Smooth muscle cell of the brain vasculature (primary cell): ENCODE measurements around the gene ORC5.
"Not testable (repeated sequence)": the region's sequence is repeated elsewhere in the genome, so short reads cannot be mapped to it uniquely, and the experiment has no call there.

Source experiments
- DNase-seq: peaks from one replicate; pipeline ENCODE4 v3.0.0-alpha.2; 2012; ENCODE audit warnings: low read depth, low spot score

The ORC5 gene

DNA sequence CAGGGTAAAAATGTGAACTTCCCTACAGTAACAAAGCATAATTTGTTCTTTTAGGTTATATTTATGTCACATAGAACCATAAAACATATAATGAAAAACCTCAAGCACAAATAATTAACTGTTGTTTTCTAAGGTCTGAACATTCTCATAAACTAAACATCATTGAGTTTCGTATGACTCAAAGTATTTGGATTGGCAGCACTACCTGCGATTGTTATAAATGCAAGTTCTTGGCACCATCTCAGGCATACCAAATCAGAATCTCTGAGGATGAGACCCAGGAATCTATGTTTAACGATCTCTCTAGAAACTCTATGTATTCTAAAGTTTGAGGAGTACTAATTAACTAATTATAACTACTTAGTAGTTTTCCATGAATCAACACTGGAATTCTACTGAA lies 22.5 kb downstream of the ORC5 start:
- no peak for DNase-seq

DNA sequence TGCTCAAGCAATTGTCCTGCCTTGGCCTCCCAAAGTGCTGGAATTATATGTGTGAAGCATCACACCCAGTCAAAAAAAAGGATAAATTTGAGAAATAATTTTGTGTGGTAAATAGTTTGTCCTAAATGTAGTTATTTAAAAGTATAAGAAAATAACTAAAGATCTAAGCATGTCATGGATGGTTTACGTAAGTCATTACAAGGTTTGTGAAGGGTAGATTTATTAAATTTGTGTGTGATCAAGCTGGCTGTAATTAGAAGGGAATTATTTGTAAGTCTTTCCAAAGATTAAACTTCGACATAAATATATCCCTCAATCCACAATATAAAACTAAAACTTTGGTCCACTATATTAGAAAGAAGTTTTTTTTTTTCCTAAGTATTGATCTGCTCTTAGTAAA lies 28.6 kb downstream of the ORC5 start:
- no peak for DNase-seq

DNA sequence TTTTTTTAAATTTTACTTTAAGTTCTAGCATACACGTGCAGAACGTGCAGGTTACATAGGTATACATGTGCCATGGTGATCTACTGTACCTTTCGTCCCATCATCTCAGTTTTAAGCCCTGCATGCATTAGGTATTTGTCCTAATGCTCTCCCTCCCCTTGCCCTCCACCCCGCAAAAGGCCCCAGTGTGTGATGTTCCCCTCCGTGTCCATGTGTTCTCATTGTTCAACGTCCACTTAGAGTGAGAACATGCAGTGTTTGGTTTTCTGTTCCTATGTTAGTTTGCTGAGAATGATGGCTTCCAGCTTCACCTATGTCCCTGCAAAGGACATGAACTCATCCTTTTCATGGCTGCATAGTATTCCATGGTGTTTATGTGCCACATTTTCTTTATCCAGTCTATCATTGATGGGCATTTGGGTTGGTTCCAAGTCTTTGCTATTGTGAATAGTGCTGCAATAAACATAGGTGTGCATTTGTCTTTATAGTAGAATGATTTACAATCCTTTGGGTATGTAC lies 30.2 kb downstream of the ORC5 start:
- DNase-seq = not testable (repeated sequence)

DNA sequence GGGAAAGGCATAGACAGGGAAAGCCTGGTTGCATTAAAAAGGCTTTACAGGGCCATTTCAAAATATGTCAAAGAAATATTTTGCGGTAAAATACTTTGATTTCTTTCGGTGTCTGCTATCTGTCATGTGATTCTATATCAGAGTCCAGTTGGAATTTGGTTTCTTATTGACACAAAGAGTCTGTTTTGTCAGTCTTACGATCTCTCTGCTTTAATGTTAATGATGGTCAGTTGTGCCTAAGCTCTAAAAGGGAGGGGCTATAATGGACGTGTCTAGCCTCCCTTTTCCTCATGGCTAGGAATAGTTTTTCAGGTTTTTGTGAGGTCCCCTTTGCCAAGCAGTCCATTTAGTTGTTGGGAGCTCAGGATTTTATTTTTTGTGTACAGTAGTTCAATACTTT lies 31.5 kb downstream of the ORC5 start:
- no peak for DNase-seq

DNA sequence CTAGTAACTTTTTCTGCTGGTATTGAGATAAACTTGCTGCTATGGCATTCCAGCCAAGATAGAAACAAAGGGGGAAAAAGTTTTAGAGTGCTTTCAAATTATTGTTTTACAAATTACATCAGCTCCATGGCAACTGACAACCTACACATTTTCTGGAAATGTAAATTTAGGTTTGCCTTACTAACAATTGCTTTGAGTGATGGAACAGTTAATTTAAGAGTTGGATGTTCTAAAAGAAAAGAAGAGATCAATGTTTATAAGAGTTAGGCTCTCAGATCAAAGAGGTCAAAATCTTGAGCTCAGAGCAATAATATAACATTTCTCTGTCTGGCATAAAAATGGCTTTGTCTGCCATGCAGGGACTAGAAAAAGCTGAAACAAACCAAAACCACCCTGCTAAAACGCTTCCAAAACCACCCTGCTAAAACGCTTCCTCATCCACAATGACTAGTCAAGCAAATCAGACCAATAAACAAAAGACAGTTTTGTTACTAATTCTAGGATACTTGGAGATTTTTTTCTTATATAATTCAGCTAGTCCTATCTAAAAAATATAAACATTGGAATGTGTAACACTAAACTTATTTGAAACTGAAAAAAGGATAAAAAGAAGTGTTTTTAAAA lies 32.3 kb downstream of the ORC5 start:
- no peak for DNase-seq

DNA sequence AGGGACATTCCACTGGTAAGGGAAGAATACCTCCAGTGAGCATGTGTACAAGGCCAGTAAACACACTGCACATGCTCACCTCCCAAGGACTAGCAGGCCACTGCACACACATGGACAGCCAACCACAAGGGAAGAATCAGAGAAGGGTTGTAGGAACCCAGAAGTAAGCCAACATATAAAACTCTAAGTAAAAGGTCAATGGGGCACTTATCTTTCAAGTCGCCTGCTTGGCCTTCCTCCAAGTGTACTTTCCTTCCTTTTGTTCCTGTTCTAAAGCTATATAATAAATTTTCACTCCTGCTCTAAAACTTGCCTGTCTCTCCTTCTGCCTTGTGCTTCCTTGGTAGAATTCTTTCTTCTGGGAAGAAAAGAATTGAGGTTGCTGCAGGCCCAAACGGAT lies 33.0 kb downstream of the ORC5 start:
- DNase-seq = no peak

DNA sequence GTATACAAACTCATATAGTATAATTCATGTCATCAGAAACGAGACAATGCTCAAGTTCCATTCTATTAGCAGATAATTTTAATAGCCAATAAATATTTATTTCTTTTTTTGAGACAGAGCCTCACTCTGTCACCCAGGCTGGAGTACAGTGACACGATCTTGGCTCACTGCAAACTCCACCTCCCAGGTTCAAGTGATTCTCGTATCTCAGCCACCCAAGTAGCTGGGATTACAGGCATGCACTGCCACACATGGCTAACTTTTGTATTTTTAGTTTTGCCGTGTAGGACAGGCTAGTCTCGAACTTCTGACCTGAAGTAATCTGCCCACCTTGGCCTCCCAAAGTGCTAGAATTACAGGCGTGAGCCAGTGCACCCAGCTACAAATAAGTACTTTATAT lies 45.7 kb downstream of the ORC5 start:
- no peak for DNase-seq

DNA sequence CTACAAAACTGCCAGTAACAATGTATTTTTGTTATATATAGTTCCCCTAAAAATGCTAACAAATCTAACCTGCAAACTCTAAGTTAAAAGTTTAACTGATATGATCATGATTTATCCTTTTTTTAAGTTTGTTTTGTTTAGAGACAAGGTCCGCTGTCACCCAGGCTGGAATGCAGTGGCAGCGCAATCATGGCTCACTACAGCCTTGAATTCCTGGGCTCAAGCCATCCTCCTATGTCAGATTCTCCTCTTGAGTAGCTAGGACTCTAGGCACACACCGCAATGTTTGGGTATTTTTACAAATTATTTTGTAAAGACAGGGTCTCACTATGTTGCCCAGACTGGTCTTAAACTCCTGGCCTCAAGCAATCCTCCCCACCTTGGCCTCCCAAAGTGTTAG lies 46.6 kb downstream of the ORC5 start:
- no peak for DNase-seq

DNA sequence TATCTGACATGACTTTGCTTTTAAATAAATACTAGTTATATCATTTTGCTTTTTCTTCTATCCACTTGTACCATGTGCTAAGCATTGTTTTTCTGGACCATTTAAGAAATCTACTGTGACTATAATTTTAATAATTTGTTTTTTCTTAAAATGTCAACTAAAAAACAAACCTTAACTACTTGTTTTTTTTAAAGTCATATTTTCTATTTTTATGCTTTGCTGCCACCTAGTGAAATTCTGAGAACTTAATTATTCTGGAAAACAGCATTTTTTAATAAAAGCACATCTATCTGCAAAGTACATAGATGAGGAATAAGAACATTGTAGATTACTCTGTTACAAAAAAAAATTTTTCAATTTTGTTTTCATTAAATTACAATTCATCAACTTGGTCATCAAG lies 47.4 kb downstream of the ORC5 start:
- no peak for DNase-seq

DNA sequence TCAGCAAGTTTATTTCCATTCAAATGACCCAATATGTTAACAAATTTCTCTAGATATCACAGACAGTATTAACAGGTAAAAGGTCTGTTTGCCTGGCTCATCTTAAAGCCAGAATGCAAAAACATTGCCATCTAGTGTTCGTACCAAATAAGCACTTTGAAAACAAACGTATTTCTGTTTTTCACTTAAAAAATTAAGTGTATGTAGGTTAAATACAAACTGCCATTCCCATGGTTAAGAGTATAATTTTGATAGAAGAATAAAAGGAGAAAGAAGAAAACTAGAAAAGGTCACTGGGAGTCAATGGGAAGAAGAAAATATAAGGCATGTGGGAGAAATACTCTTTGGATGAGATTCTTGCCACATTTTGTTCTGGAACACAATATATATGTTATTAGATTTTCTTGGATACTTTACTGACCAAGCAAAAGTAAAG lies 51.0 kb downstream of the ORC5 start:
- no peak for DNase-seq

DNA sequence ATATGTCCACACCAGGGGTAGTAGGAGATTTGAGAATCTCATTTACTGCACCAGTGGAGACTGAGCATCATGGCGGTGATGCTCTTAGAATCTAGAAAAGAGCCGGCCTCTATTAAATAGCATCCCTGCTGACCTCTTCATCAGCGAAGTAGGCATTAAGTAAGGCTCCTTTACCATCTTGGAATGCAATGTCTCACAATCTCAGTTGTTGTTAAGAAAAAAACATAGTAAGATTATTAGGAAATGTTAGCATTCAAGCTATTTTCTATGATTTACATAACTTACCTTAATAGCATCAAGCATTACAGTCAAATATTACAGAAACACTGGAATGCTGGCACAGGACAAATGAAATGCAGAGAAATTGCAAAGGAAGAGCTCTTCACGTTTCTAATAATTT lies 54.5 kb downstream of the ORC5 start:
- DNase-seq = no peak

DNA sequence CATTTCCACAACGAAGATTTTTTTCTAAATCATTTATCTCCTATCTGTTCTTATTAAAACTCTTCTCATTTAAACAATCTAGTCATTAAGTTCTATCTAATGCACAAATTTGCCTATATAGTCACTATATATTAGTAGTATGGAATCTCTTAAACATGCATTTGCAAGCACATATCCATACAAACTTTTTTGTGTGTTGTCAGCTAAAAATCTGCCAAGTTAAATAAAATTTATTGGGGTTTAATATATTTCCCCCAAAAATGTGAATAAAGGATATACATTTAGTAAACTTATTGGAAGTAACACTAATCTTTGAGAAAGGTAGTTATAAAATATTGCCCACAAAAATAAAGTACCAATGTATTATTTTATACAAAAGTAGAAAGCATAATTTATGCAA lies 55.3 kb downstream of the ORC5 start:
- DNase-seq = no peak

DNA sequence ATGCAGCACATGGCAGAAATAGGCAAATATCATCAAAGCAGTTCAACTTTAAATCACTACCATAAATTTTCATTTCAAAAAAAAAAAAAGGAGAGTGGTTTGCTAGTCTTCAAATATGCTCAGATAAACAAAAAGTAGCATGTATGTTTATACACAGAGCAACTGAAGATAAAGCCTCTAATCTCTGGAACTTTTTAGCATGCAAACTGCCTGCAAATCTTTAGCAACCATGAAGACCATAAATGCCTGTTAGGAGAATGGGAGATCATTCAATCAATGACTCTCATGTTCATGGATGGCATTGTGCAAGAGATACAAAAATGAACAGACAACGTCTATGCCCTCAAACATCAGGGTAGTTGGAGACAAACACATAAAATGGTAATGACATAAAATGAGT lies 57.3 kb downstream of the ORC5 start:
- no peak for DNase-seq

DNA sequence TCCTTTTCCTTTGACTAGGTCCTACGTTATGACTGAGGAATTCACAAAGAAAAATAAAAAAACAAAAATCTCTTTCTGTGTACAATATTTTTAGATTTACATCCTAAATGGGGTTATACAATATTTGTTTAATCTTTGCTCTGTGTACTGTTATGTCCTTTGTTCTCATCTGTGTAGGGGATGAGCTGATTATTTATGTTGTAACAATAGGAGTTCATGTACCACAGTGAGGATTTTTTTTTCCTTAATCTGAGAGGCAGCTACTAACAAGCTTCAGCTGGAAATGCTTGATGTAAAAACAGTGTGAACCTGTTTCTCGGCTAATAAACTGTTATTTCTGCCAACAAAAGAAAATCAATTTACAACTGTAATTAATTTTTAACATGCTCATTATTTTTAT lies 58.0 kb downstream of the ORC5 start:
- no peak for DNase-seq

DNA sequence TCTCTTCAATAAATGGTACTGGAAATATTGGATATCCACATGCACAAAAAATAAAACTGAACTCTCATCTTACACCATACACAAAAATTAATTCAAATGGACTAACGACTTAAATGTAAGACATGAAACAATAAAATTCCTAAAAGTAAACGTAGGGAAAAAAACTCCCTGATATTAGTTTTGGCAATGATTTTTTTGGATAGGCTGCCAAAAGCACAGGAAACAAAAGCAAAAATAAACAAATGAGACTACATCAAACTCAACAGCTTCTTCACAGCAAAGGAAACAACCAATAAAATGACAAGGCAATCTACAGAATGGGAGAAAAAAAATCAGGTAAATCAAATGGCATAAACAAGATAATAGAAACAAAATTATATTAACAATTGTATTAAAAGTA lies 65.7 kb downstream of the ORC5 start:
- no peak for DNase-seq

DNA sequence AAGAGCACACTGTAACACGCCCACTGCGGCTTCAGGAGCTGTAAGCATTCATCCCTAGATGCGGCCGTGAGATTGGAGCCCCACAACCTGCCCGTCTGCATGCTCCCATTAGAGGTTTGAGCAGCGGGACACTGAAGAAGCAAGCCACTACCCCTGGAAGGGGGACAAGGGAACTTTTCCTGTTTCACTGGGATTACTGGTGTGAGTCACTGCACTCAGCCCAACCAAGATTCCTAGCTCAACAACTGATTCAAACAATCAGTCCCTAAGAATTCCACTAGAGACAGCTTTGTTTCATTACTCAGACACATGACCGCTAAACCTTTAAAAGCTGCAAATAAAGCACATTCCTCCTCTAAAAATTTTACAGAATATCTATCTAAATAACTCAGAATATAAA lies 69.8 kb downstream of the ORC5 start:
- no peak for DNase-seq

DNA sequence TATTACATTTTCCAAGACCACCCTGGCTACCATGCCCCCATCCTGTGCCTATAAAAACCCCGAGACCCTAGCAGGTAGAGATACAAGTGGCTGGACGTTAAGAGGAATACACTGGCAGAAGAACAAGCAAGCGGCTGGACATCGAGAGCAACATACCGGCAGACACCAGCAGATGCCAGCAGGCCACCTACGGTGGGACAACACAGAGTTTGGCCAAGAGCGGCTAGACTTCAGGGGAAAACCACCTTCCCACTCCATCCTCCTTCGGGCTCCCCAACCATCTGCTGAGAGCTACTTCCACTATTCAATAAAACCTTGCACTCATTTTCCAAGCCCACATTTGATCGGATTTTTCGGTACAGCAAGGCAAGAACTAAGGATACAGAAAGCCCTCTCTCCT lies 70.3 kb downstream of the ORC5 start:
- DNase-seq = no peak

DNA sequence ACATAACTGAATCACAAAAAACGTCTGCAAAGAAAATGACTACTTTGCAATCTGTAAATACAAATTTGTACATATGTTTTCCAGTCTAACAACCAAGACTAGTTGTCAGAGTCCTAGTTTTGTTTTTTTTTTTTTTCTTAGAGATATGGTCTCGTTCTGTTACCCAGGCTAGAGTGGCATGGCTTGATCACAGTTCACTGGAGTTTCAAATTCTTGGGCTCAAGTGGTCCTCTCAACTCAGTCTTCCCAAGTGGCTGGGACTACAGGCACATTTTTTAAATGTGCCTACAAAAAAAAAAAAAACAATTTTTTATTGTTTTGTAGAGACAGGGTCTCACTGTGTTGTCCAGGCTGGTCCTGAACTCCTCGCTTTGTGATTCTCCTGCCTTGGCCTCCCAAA lies 70.8 kb downstream of the ORC5 start:
- no peak for DNase-seq

DNA sequence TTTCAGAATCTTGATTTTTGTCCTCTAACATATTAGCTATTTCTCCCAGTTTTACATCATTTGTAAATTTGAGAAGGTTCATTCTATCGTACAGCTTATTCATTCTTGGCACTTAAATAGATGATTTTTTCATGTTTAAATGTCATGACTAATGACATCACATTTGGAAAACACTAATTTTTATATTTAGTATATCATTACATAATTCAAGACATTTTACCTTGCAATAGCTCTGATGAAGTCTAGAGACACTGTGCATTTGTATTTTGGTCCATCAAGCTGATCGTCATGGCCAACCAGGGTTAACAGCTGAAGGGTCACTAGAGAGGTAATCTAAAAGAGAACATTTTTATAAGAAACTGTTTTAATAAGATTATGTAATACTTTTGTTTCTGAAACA lies 71.3 kb downstream of the ORC5 start:
- DNase-seq = no peak

DNA sequence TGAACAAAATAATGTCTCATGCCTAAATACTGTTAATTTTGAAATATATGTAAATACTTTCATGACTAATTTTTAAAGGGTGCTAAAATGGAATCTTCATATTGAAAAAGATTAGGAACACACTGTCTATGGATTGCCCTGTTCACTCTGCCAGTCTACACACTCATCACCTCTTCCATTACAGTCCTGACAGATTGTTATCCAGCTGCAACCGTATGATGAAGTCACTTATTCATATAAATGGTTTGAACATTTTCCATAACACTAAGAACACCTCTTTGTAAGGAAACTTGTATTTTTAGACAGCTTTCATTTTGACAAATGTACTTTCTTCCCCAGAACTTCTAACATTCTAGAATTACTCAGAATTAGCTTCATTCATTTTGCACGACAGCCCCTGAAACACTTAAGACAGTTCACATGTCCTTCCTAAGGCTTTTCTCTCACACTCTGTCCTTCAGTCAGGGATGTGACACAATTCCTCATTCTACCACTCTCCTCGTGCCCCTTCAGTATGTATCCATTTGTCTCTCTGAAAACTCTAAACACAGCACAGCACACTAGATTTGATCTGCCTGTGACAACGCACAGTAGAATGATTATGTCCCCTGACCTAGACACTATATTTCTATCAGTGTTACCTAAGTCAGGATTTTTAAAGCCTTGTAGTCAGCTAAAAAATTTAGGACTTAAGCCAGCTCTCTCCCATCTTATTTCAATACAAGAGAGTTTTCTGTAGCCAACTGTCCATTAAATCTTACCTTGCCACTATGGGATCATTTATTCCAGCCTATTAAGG lies 71.9 kb downstream of the ORC5 start:
- no peak for DNase-seq

DNA sequence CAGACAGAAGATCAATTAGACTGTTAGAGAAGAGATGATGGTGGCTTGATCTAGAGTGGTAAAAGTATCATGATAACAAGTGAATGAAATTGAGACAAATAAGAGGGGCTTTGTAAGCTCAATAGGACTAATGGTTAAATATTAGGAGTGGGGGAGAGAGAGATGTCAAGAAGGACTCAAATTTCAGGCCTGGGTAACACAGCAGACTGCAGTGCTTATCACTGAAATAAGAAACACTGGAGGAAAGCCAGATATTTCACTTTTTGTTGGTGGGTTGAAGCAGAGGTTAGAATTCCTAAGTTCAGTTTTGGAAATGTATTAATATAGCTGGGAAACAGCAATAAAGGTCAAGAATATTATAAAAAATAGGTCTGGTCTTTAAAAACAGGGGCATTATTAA lies 74.6 kb downstream of the ORC5 start:
- no peak for DNase-seq

DNA sequence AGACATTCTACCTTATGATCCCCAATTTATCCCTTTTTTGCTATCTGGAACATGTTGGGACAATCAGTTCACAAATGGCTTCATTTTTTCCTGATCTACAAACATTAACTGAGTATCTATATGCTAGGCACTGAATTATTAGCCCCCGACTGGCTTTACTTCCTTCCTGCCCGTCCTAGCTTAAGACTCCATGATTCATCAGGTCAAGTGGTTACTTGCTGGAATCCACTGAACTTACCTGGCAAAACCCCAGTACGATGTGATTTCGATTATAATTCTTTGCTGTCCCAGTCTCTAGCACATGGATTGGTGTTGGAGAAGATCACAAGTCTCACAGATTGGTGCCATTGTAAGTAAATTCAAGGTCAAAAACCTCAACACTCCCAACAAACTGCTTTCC lies 77.1 kb downstream of the ORC5 start:
- DNase-seq = no peak

DNA sequence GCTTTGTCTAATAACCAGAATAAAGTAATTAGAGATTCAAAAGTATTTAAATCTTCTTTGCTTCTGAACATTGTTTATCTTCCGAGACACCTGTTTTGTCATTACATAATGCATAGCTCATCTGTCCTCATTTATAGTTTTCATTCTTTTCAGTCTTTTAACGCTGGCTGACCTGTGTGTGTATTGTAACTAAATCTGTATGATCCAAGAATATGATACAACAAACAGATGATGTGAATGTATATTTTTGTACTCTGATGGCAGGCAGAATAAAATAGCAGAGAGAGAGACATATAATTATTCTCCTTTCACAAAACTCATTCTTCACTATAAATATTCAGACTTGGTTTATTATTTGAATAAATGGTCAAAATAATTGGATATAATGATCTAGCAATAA lies 80.6 kb downstream of the ORC5 start:
- DNase-seq = no peak
